ENCODE data around the gene FSTL4. TPM values are rescaled to one million over a fixed set of nuclear protein-coding genes. Genes with fewer than 3 reads are reported as not detected.

FSTL4 gene
- 5.2 TPM for polyA plus RNA-seq (ENCODE audit: insufficient read length)

DNA sequence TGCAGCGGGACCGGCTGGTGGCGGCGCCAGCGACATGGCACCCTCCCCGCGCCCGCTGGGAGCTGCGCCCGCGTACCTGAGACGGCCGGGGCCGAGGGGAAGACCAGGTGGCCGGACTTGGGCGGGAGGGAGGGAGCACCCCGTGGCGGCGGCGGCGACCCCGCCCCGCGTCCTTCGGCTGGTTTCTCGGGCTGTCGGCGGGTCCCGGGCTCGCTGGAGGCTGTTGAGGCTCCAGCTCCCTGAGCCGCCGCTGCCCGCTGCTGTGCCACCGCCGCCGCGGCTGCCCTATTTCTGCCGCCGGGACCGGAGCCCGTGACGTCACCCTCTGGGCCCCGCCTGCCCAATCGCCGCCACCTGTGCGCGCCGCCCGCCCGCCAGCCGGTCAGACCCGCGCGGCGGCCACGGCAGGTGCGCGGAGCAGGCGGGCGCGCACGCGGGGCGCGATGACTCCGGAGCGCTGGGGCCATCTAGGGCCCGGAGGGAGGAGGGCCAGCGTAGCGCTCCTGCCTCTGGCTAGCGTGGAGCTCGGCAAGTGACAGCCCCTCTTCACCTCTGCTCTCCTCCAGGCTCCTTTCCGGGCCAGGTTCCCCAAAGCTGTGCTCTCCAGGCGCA is at the start of gene FSTL4:
Gene FSTL4, minus strand, starts transcription at position 293 of the 612 bp plus-strand sequence.
- no peak for DNase-seq

DNA sequence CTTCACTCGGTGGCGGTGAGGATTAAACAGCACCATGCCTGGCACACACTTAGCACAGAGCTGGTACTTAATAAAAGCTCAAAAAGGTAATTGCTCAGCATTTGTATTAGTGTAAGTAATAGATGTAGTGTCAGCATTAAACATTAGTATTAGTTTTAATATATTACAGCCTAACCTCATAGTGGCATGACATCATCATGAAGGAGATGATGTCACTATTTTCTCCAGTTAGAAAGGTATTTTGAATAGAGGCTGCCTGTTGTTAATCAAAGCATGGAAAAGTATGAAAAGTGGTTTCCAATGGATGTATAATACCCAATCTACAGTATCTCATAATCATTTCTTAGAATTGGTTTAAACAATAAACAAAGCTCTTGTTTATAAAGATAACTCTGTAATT is 49.0 kb upstream of the FSTL4 start:
- DNase-seq: no peak

DNA sequence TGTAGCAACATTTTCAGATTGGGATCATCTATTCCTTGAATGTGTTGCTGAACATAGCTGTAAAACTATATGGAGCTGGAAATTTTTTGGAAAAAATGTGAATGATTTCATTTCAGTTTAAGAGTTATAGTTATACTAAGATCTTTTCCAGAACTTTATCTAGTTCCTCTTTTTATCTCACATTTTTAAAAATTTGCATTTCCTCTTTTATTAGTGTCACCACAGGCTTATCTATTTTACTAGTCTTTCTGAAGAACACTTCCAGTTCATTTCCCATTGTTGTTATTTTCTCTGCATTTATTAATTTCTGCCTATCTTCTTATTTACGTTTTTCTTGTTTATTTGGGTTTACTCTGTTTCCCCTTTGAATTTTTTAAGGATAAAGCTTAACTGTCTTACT is 46.0 kb upstream of the FSTL4 start:
- DNase-seq: no peak

DNA sequence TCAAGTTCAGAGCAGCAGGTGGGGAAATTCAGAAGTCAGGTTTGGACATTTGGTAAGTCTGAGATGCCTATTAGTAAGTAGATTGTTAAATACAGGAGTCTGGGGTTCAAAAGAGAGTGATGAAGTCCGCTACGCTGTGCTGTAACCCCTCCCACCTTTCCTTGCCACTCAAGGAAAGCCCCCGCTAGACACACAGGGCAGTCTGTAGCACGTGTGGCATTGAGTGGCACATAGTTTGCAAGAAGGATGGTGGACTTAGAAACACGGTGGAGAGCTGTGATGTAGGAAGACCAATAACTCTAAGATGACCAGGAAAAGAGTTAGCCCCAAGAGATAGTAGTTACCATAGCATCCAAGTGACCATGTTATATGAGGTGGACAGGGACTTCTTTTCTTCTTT is 44.7 kb upstream of the FSTL4 start:
- no peak for DNase-seq

DNA sequence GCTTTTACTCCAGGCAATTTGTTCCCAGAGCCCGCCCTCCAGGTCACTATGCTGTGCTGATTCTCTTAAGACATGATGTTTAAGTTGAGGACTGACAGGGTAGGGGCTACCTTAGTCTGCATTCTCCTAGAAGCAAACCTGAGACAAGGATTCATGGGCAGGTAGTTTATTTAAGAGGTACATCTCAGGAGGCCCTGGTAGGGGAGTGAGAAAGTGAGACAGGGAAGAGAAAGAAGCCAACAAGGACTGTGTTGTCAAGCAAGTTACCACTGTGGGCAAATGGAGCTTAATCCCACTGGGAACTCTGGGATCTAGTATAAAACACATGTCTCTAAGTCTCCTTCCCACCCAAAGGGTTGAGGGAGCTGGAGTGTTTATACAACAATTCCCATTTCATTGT is 43.6 kb upstream of the FSTL4 start:
- DNase-seq: no peak

DNA sequence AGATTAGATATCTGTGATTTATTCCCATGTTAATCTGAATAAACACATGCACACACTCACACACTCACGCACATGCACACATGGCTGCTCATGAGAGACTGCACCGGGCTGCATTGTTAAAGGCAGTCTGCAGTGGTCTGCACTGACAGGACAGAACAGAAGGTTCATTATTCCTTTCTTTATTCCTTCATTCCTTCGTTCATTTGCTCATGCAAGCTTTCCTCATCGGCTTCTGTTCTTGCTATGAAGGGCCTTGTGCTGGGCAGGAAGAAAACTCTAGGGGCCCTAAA is 41.4 kb upstream of the FSTL4 start:
- DNase-seq: no peak

DNA sequence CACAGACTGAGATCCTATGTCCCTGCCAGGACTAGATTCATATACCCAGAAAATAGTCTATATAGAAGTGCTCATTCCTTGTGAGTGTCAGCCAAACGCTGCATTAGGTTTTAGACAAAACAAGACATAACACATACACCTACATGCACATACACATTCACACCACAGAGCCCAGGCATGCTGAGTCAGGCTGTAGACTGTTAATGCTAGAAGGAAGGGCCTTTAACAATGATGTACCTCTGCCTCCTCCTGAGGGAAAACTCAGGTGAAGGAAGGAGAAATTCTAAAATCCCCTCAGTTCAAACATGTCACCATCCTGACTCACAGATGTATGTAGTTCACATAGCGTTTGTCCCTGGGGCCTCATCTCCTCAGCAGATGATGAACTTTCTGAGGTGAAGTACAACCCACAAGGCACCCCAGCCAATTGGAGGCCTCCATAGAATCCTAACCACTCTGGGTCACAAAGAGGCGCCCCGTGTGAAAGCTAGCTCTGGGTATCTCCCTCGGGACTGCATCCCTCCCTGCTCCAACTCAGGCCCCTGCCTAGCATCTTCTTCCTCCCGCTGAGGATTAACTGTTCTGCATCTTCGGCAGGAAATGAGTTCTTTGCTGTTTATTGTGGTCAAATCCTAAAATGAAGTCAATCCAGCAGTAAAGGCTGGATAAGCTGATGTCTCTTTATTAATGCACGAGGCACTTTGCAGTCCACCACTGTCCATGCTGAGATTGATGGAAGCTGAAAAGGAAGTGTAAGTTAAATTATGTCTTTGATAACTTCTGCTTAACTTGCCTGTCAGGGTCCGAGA is 40.8 kb upstream of the FSTL4 start:
- DNase-seq: no peak

DNA sequence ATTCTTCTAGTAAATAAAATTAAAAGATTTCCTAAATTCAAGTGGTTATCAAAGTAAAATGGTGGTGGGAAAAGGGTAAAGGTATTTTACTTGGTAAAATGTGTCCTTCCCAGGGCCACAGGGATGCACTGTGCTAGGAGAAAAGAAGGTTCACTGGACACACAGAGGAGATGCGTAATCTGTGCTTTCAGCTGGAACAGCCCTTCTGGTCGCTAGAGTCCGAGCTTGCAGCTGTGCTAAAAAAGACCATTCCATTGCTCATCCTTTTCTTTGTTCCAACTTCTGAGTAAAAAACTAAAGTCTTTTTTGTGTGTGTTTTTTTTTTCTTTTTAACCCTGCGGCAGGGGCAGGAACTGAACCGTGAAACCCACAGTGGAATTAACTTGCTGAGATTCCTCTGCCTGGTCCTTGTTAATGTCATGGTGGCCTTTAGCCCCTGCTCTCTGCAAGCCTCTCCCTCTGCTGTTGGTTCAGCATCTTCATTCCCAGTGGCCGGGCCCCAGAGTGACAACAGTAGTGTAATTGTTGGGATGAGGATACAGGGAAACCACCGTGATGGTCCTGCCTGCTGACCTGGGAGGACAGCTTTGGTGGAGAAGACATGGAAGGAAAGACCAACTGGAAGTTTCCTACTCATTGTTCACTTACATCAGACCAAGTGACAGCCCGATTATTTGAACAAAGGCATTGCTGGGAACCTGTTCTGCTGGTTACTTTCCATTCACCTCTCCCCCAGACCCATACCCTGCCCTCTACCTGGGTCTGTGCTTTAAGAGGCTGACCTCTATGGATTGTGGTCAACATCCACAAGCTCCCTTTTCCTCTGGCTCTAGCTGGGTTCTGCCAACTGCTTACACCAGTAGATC is 31.9 kb upstream of the FSTL4 start:
- DNase-seq: no peak

DNA sequence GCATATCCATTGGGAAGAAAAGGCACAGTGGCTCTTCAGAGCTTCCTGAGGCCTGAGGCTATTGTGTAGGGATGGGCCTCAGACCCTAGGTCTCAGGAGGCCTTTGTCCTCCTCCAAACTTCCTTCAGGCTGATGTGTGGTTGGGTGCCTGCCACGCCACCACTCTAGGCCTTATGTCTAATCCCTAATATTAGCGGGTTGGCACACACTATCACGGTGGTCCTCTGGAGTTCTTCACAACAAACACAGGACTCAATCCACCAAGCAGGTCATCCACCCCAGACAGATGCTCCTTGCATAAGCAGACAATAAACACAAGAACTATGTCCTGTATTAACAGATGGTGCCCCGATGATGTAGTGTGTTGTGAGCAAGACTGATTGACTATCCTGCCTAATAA is 31.0 kb upstream of the FSTL4 start:
- no peak for DNase-seq

DNA sequence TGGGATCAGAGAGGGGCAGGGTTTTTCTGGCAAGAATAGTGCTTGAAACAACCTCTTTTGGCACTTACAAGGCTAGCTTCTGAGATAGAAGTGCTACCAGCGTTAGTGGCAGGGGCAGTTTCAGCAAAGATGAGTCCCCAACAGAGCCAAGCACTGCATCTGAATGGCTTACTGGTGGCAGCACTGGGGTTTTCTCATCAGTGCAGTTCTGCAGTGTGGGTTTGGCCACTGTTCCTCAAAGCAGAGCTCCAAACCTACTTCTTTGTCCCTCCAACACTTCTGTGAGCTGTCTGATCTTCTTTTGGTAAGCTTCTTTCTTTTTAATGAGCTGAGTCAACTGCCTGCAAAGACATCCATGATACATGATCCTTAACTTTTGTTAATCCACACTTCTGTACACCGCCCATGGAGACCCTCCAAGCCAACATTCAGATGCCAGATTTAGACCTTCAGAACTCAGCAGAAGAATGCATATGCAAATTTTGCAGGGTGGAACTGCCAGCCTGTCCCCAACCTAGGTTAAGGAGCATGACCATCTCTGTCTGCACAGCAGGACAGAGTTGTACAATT is 29.9 kb upstream of the FSTL4 start:
- DNase-seq: no peak

DNA sequence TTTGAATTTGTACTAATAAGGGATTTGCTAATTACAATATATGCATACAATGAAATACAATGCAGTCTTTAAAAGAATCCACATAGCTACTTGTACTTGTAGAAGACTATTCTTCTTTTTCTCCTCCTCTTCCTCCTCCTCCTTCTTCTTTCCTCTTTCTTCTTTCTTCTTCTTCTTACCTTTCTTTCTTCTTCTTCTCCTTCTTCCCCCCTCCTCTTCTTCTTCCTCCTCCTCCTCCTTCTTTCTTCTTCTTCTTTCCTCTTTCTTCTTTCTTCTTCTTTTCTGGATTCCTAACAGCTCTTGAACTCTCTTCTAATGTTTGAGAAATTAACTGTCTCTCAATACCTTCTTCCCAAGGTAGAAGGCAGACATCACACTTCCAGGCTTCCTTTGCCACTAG is 29.3 kb upstream of the FSTL4 start:
- no peak for DNase-seq

DNA sequence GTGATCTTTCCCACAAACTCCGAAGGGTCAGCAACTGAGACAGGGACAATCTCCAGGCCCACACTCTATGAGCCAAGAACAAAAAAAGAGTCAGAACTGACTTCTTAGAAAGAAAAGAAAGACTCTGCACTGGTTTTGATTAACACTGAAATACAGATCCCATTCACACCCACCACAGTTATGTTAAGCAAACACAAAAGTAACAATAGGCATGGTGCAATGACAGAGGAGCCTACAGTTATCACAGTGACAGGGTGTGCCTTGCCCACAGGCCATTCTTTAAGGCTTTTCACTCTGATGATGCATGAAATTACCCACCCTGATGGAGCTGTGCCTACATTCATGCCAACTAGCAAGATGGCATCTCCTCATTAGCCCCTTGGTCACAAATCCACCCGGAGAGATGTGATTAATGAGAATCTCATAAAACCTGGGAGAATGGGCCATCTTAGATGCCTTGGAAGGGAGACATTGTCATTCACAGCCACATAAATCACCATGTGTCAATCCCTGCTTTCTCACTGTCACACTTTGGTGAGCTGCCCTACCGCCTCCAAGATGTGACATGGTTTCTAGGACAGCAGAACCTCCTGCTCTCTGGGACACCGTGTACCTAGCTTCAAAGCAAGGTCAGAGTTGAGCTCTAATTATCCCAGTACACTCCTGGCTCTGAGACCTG is 27.6 kb upstream of the FSTL4 start:
- DNase-seq: no peak

DNA sequence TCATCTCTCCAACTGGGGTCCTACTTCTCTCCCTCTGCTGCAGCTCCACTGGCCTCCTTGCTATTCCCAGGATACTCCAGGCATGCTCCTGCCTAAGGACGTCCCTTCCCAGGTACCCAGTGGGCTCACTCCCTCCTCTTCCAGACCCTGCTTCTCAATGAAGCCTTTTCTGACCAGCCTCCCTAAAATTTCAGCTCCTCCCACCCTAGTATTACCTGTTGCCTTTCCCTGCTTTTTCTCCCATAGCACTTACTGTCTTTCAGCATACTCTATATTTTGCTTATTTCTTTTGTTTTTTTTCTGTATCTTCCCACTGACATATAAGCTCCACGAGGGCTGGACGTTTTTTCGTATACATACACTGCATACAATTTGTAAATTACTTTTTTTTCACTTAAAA is 26.1 kb upstream of the FSTL4 start:
- DNase-seq: no peak

DNA sequence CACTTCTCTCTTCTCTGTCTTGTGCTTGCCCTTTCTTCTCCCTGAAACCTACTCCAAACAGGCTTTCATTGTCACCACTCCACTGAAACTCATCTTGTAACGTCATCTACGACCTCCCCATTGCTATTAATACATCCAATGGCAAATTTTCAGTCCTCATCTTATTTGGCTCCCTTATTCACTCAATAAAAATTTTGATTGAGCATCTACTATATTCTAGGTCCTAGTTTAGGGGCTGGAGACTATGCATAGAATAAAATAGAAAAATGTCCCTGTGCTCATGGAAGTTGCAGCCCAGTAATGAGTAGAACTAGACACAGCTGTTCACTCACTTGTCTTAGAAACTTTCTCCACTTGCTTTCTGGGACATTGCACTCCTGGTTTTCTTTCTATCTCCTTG is 24.9 kb upstream of the FSTL4 start:
- no peak for DNase-seq

DNA sequence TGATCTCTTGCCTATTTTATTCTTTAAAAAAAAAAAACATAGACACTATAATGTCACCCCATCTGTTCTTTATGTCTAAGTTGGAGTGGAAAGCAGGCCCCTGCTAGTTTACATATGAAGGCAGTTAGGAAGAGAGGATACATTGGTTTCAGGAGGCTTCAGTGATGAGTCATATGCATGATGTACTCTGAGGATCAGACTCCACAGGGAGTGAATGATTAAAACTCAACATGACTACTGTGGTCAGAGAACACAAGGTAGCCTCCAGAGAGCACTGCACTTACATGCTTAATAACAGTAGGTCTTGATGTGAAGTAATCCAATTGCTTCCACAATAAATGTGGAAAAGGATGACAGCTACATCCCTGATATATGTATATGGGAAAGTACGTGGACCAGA is 22.7 kb upstream of the FSTL4 start:
- DNase-seq: no peak

DNA sequence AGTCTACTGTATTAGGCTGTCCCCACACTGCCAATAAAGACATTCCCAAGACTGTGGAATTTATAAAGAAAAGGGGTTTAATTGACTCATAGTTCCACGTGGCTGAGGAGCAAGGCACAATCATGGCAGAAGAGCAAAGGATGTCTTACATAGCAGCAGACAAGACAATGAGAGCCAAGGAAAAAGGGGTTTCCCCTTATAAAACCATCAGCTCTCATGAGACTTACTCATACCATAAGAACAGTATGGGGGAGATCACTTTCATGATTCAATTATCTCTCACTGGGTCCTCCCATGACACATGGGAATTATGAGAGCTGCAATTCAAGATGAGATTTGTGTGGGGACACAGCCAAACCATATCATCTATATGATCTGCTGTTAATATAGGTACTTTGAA is 14.8 kb upstream of the FSTL4 start:
- no peak for DNase-seq

DNA sequence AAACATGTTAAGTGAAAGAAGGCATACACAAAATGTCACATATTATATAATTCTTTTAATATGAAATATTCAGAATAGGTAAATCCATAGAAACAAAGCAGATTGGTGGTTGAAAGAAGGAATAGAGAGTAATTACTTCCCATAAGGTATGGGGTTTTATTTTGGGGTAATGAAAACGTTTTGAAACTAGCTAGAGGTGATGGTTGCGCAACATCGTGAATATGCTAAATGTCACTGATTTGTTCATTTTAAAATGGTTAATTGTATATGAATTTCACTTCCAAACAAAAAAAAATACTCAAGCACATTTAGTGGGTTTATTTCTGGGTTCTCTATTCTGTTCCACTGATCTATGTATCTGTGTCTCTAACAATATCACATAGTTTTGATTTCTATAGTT is 12.0 kb upstream of the FSTL4 start:
- DNase-seq: no peak

DNA sequence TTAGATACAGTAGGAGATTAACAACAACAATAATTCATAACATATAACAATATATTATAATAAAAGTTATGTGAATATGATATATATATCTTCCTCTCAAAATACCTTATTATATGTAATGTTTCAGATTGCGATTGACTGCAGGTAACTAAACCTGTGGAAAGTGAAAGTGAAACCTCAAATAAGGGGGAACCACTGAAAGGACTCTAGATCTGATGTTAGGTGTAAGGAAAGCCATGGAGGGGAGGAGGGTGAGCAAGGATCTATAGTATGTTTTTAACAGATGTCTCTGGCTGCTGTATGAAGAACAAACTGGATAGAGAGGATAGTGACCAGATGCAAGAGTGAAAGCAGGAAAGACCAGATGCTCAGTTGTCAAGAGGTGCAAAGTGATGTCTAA is 5.8 kb upstream of the FSTL4 start:
- DNase-seq: no peak

DNA sequence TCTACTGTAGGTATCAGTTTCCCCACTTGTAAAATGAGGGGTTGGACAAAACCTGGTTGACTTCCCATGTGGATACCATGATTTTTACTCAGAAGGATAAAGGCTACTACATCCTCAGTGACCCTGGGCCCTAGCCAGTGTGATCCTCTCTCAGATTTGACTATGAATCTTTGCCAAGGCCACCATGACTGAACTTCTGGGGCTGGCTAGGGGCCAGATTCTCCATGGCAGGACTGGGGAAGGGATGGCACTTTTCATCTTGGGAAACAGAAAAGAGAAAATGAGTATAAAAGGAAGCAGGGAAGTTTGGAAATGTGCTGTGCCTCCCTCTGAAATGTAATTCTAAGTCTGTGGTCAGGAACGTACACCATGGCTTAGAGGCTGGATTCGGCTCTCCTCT is 1.4 kb upstream of the FSTL4 start:
- no peak for DNase-seq

DNA sequence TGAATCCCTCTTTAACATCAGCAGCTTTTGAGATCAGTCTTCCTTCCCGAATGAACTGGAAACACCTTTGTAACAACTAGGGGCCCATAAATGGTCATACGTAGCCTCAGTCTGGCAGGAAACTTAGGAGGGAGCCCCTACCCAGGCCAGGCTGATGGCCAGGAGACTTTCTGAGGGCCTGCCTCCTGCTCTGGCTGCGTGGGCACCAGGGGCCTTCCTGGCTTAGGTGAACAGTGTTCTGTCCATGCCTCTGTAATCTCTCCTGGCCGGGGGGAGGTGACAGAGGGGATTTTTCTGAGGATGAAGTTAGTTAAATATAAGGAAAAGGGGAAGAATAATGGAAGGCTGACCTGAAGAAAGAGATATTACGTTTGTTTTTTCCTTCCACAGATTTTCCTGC is 843 bp upstream of the FSTL4 start:
- no peak for DNase-seq

DNA sequence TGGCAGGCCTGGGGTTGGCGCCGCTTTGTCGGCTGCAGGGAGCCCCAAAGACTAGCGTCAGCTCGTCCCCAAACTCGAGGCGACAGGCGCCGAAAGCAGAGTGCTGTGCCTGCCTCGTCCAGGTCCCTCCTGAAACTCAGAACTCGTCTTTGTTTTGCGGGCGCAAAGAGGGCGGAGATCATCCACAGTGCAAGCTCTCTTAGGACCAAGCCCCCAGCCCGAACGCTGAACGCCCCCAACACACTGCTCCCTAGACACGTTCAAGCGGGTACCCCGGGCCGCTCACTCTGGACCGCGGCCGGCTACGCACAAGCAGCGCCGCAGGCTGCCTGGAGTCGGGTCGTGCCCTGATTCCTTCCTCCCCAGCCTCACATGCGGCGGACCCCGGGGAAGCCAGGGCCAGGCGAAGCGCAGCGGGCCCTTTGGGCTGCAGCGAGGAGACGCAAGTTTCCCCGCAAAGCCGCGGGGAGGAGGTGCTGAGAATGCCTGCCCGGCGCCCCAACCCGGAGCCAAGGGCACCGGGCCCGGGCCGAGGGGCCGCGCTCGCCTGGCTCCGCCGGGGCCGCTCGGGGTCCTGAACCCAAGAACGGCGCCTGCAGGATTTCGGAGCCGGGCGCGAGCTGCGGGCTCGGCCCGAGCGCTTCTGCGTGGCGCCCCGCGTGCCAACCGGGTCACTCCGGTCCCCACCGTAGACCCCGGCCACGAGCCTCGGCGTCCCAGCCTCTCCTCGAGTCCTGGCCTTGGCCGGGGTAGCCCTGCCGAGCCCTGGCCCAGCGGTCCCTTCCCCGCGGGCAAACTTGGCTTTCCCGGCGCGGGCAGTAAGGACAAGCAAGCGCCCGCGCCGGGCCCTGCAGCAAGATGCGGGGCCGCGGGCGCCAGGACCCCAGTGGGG is 738 bp downstream of the FSTL4 start:
- DNase-seq: no peak

Data from hindlimb muscle (tissue), 1 donor.